H9 (cell line): Measurements from ENCODE around the gene VWA8. TPM values are rescaled to one million over a fixed set of nuclear protein-coding genes. Genes with fewer than 3 reads are reported as not detected.

Experiments used
- DNase-seq: peaks from one replicate; pipeline ENCODE4 v3.0.0-alpha.2; 2017
- H2AFZ ChIP-seq: one replicate; pipeline ENCODE4 v1.6.1; 2013; ENCODE audit warnings: mild to moderate bottlenecking, low read length, control low read depth, moderate library complexity
- H2AK5ac ChIP-seq: 2 replicates; pipeline ENCODE4 v1.6.1; 2013; ENCODE audit warnings: low read length, control low read depth, mixed read lengths; ENCODE audit not compliant: insufficient read length
- H2BK120ac ChIP-seq: one replicate; pipeline ENCODE4 v1.6.1; 2013; ENCODE audit warnings: low read depth, mild to moderate bottlenecking, low read length, control low read depth, inconsistent platforms; ENCODE audit not compliant: poor library complexity, severe bottlenecking
- H2BK12ac ChIP-seq: 2 replicates; pipeline ENCODE4 v1.6.1; 2013; ENCODE audit warnings: low read length, control low read depth, mixed read lengths, low read depth; ENCODE audit not compliant: insufficient read length
- H2BK15ac ChIP-seq: 2 replicates; pipeline ENCODE4 v1.6.1; 2013; ENCODE audit warnings: low read depth, low read length, control low read depth
- H2BK20ac ChIP-seq: one replicate; pipeline ENCODE4 v1.6.1; 2013; ENCODE audit warnings: low read depth, mild to moderate bottlenecking, low read length, control low read depth, inconsistent platforms; ENCODE audit not compliant: poor library complexity, severe bottlenecking
- H2BK5ac ChIP-seq: 2 replicates; pipeline ENCODE4 v1.6.1; 2013; ENCODE audit warnings: low read length, control low read depth, mixed read lengths; ENCODE audit not compliant: insufficient read length
- H3K14ac ChIP-seq: 2 replicates; pipeline ENCODE4 v1.6.1; 2013; ENCODE audit warnings: low read length, control low read depth; ENCODE audit not compliant: insufficient read depth
- H3K18ac ChIP-seq: 2 replicates; pipeline ENCODE4 v1.6.1; 2013; ENCODE audit warnings: low read depth, mild to moderate bottlenecking, mixed read lengths, low read length, control low read depth; ENCODE audit not compliant: insufficient read length
- H3K23ac ChIP-seq: 2 replicates; pipeline ENCODE4 v1.6.1; 2013; ENCODE audit warnings: low read length, control low read depth, mixed read lengths, low read depth; ENCODE audit not compliant: insufficient read length
- H3K23me2 ChIP-seq: 2 replicates; pipeline ENCODE4 v1.6.1; 2013; ENCODE audit warnings: low read depth, mild to moderate bottlenecking, mixed read lengths, low read length, control low read depth; ENCODE audit not compliant: insufficient read length, poor library complexity, severe bottlenecking
- H3K27ac ChIP-seq: 2 replicates; pipeline ENCODE4 v1.5.1; 2013; ENCODE audit warnings: low read length, control low read depth, mixed read lengths, low read depth; ENCODE audit not compliant: insufficient read length
- H3K27me3 ChIP-seq: 2 replicates; pipeline ENCODE4 v1.6.1; 2013; ENCODE audit warnings: low read length, control low read depth, inconsistent platforms; ENCODE audit not compliant: insufficient read depth
- H3K4ac ChIP-seq: 2 replicates; pipeline ENCODE4 v1.6.1; 2013; ENCODE audit warnings: low read depth, mild to moderate bottlenecking, control low read depth, inconsistent platforms, low read length, moderate library complexity
- H3K4me1 ChIP-seq: 2 replicates; pipeline ENCODE4 v1.6.1; 2013; ENCODE audit warnings: low read length, control low read depth, inconsistent platforms; ENCODE audit not compliant: insufficient read depth
- H3K4me2 ChIP-seq: 2 replicates; pipeline ENCODE4 v1.6.1; 2013; ENCODE audit warnings: low read length, control low read depth, mixed read lengths; ENCODE audit not compliant: insufficient read length, insufficient read depth
- H3K56ac ChIP-seq: 2 replicates; pipeline ENCODE4 v1.6.1; 2013; ENCODE audit warnings: low read depth, mild to moderate bottlenecking, mixed read lengths, low read length, control low read depth; ENCODE audit not compliant: insufficient read length
- H3K79me1 ChIP-seq: 2 replicates; pipeline ENCODE4 v1.6.1; 2013; ENCODE audit warnings: low read depth, mild to moderate bottlenecking, moderate library complexity, low read length, control low read depth, inconsistent platforms; ENCODE audit not compliant: insufficient read depth, poor library complexity, severe bottlenecking
- H3K79me2 ChIP-seq: 2 replicates; pipeline ENCODE4 v1.6.1; 2013; ENCODE audit warnings: low read length, control low read depth, inconsistent platforms; ENCODE audit not compliant: insufficient read depth
- H3K9ac ChIP-seq: 2 replicates; pipeline ENCODE4 v1.6.1; 2013; ENCODE audit warnings: low read length, control low read depth, mixed read lengths; ENCODE audit not compliant: insufficient read length; ENCODE audit errors: extremely low read depth
- H3K9me3 ChIP-seq: one replicate; pipeline ENCODE4 v1.6.1; 2013; ENCODE audit warnings: low read depth, low read length, inconsistent platforms; ENCODE audit not compliant: control insufficient read depth
- H3T11ph ChIP-seq: one replicate; pipeline ENCODE4 v1.6.1; 2013; ENCODE audit warnings: mild to moderate bottlenecking, low read length, control low read depth, inconsistent platforms
- H4K20me1 ChIP-seq: one replicate; pipeline ENCODE4 v1.6.1; 2013; ENCODE audit not compliant: control insufficient read depth, insufficient read length, insufficient read depth
- H4K5ac ChIP-seq: 2 replicates; pipeline ENCODE4 v1.6.1; 2013; ENCODE audit warnings: low read depth, mild to moderate bottlenecking, mixed read lengths, low read length, control low read depth; ENCODE audit not compliant: insufficient read length
- H4K8ac ChIP-seq: replicated peaks from 2 replicates; pipeline ENCODE4 v1.6.1; 2013; ENCODE audit warnings: low read length, control low read depth, mixed read lengths, low read depth; ENCODE audit not compliant: insufficient read length
- H4K91ac ChIP-seq: 2 replicates; pipeline ENCODE4 v1.6.1; 2013; ENCODE audit warnings: low read depth, mild to moderate bottlenecking, moderate library complexity, mixed read lengths, low read length, control low read depth; ENCODE audit not compliant: insufficient read length
- H3K27ac Mint-ChIP-seq, 3 experiments: 2 replicates in 2 of 3; 3 replicates in 1 of 3; pipeline ENCODE4 v1.8.0; 2020 to 2021; ENCODE audit warnings: mixed read lengths in 3 of 3, mild to moderate bottlenecking in 1 of 3, moderate library complexity in 1 of 3
- H3K27me3 Mint-ChIP-seq: 2 replicates; pipeline ENCODE4 v1.8.0; 2021; ENCODE audit warnings: low read depth, mild to moderate bottlenecking, moderate library complexity, mixed read lengths
- H3K36me3 Mint-ChIP-seq, 3 experiments: 2 replicates in 2 of 3; 3 replicates in 1 of 3; pipeline ENCODE4 v1.8.0; 2020 to 2021; ENCODE audit warnings: low read depth in 3 of 3, mixed read lengths in 3 of 3; ENCODE audit not compliant: insufficient read depth in 1 of 3
- H3K4me1 Mint-ChIP-seq, 2 experiments: 2 replicates each; pipeline ENCODE4 v1.8.0; 2020; ENCODE audit warnings: mixed read lengths in 2 of 2
- H3K4me3 Mint-ChIP-seq, 2 experiments: 2 replicates in 1 of 2; 3 replicates in 1 of 2; pipeline ENCODE4 v1.8.0; 2020 to 2021; ENCODE audit warnings: mild to moderate bottlenecking in 2 of 2, mixed read lengths in 2 of 2, moderate library complexity in 1 of 2
- H3K9me3 Mint-ChIP-seq, 2 experiments: 2 replicates in 1 of 2; 3 replicates in 1 of 2; pipeline ENCODE4 v1.8.0; 2020; ENCODE audit warnings: mild to moderate bottlenecking in 2 of 2, mixed read lengths in 2 of 2, moderate library complexity in 1 of 2
- WGBS: extraction: QIAGEN DNeasy Blood & Tissue Kit; methylation state at CpG from one replicate; pipeline ENCODE4 v1.1.7; 2013; ENCODE audit warnings: missing lambda C conversion rate, low lambda C conversion rate, mixed read lengths; ENCODE audit not compliant: insufficient read length; ENCODE audit errors: extremely low coverage; 5-methylcytosine and 5-hydroxymethylcytosine counted together
- total RNA-seq: library from RNA; stranded (reverse); gene quantifications from 2 replicates; pipeline ENCODE4 v1.2.1, GENCODE V29; 2021
- TF ChIP-seq, protein P1 (sequence below): fragments of 200-600 bp; sonication (generic); conservative IDR thresholded peaks from 3 replicates; pipeline ENCODE4 v1.8.0; 2021; ENCODE audit warnings: antibody characterized with exemption, mild to moderate bottlenecking

Gene VWA8
- total RNA-seq, 1 experiment from 2014 or later = 17.4 TPM

GRCh38 chr13:41756198-41756880 is 204.6 kb downstream of the VWA8 start:
- no peak overlapping the region for H4K8ac ChIP-seq
- no peak overlapping the region for H3K14ac ChIP-seq
- no peaks in the 10 kb centered on the region for H3K4me1 ChIP-seq
- no peak overlapping the region for H3K23ac ChIP-seq
- H3K9me3 ChIP-seq = no peaks in the 10 kb centered on the region
- H3K79me1 ChIP-seq = no peaks in the 10 kb centered on the region
- no peak overlapping the region for H3K56ac ChIP-seq
- no peaks in the 10 kb centered on the region for H3K27me3 ChIP-seq
- H3K27ac ChIP-seq = no peak overlapping the region
- H3T11ph ChIP-seq = no peak overlapping the region
- Mint-ChIP-seq H3K4me1 (no peaks in the 10 kb centered on the region), H3K27ac (no peak overlapping the region), H3K27me3 (no peaks in the 10 kb centered on the region), H3K36me3 (peaks cover 3 to 8% (median 6%) of the 10 kb centered on the region in 3 experiments; a peak in 3 of 7 replicates), H3K9me3 (no peaks in the 10 kb centered on the region; a peak in 2 of 5 replicates), H3K4me3 (no peak overlapping the region)
- no peak overlapping the region for H3K4me2 ChIP-seq
- TF ChIP-seq, protein P1, sequence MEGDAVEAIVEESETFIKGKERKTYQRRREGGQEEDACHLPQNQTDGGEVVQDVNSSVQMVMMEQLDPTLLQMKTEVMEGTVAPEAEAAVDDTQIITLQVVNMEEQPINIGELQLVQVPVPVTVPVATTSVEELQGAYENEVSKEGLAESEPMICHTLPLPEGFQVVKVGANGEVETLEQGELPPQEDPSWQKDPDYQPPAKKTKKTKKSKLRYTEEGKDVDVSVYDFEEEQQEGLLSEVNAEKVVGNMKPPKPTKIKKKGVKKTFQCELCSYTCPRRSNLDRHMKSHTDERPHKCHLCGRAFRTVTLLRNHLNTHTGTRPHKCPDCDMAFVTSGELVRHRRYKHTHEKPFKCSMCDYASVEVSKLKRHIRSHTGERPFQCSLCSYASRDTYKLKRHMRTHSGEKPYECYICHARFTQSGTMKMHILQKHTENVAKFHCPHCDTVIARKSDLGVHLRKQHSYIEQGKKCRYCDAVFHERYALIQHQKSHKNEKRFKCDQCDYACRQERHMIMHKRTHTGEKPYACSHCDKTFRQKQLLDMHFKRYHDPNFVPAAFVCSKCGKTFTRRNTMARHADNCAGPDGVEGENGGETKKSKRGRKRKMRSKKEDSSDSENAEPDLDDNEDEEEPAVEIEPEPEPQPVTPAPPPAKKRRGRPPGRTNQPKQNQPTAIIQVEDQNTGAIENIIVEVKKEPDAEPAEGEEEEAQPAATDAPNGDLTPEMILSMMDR = no peak
- no peak overlapping the region for H2BK20ac ChIP-seq
- H2BK12ac ChIP-seq = no peak overlapping the region
- no peak overlapping the region for H2AK5ac ChIP-seq
- no peak overlapping the region for H2BK15ac ChIP-seq
- no peak overlapping the region for H4K5ac ChIP-seq
- no CpG with 5 or more reads among the region's 1 CpG for WGBS
- no peak overlapping the region for H2BK5ac ChIP-seq
- no peak overlapping the region for H2BK120ac ChIP-seq
- no peak overlapping the region for H3K9ac ChIP-seq
- H2AFZ ChIP-seq = no peak overlapping the region
- no peak overlapping the region for H3K18ac ChIP-seq
- H3K79me2 ChIP-seq = no peaks in the 10 kb centered on the region
- H3K4ac ChIP-seq = no peak overlapping the region
- no peak overlapping the region for H4K91ac ChIP-seq
- H3K23me2 ChIP-seq = no peaks in the 10 kb centered on the region
- H4K20me1 ChIP-seq = no peaks in the 10 kb centered on the region
- DNase-seq = no peak
